H9 (cell line): Measurements from ENCODE around the gene MORN1. TPM values are rescaled to one million over a fixed set of nuclear protein-coding genes. Genes with fewer than 3 reads are reported as not detected.
A peak's percentile ranks its signal among the peaks of the same experiment; 100 is the strongest.

ENCODE experiments used
- DNase-seq: peaks from one replicate; pipeline ENCODE4 v3.0.0-alpha.2; 2017
- H2AFZ ChIP-seq: one replicate; pipeline ENCODE4 v1.6.1; 2013; ENCODE audit warnings: mild to moderate bottlenecking, low read length, control low read depth, moderate library complexity
- H2AK5ac ChIP-seq: 2 replicates; pipeline ENCODE4 v1.6.1; 2013; ENCODE audit warnings: low read length, control low read depth, mixed read lengths; ENCODE audit not compliant: insufficient read length
- H2BK120ac ChIP-seq: one replicate; pipeline ENCODE4 v1.6.1; 2013; ENCODE audit warnings: low read depth, mild to moderate bottlenecking, low read length, control low read depth, inconsistent platforms; ENCODE audit not compliant: poor library complexity, severe bottlenecking
- H2BK12ac ChIP-seq: 2 replicates; pipeline ENCODE4 v1.6.1; 2013; ENCODE audit warnings: low read length, control low read depth, mixed read lengths, low read depth; ENCODE audit not compliant: insufficient read length
- H2BK15ac ChIP-seq: 2 replicates; pipeline ENCODE4 v1.6.1; 2013; ENCODE audit warnings: low read depth, low read length, control low read depth
- H2BK20ac ChIP-seq: one replicate; pipeline ENCODE4 v1.6.1; 2013; ENCODE audit warnings: low read depth, mild to moderate bottlenecking, low read length, control low read depth, inconsistent platforms; ENCODE audit not compliant: poor library complexity, severe bottlenecking
- H2BK5ac ChIP-seq: 2 replicates; pipeline ENCODE4 v1.6.1; 2013; ENCODE audit warnings: low read length, control low read depth, mixed read lengths; ENCODE audit not compliant: insufficient read length
- H3K14ac ChIP-seq: 2 replicates; pipeline ENCODE4 v1.6.1; 2013; ENCODE audit warnings: low read length, control low read depth; ENCODE audit not compliant: insufficient read depth
- H3K18ac ChIP-seq: 2 replicates; pipeline ENCODE4 v1.6.1; 2013; ENCODE audit warnings: low read depth, mild to moderate bottlenecking, mixed read lengths, low read length, control low read depth; ENCODE audit not compliant: insufficient read length
- H3K23ac ChIP-seq: 2 replicates; pipeline ENCODE4 v1.6.1; 2013; ENCODE audit warnings: low read length, control low read depth, mixed read lengths, low read depth; ENCODE audit not compliant: insufficient read length
- H3K23me2 ChIP-seq: 2 replicates; pipeline ENCODE4 v1.6.1; 2013; ENCODE audit warnings: low read depth, mild to moderate bottlenecking, mixed read lengths, low read length, control low read depth; ENCODE audit not compliant: insufficient read length, poor library complexity, severe bottlenecking
- H3K27ac ChIP-seq: 2 replicates; pipeline ENCODE4 v1.5.1; 2013; ENCODE audit warnings: low read length, control low read depth, mixed read lengths, low read depth; ENCODE audit not compliant: insufficient read length
- H3K27me3 ChIP-seq: 2 replicates; pipeline ENCODE4 v1.6.1; 2013; ENCODE audit warnings: low read length, control low read depth, inconsistent platforms; ENCODE audit not compliant: insufficient read depth
- H3K4ac ChIP-seq: 2 replicates; pipeline ENCODE4 v1.6.1; 2013; ENCODE audit warnings: low read depth, mild to moderate bottlenecking, control low read depth, inconsistent platforms, low read length, moderate library complexity
- H3K4me1 ChIP-seq: 2 replicates; pipeline ENCODE4 v1.6.1; 2013; ENCODE audit warnings: low read length, control low read depth, inconsistent platforms; ENCODE audit not compliant: insufficient read depth
- H3K4me2 ChIP-seq: 2 replicates; pipeline ENCODE4 v1.6.1; 2013; ENCODE audit warnings: low read length, control low read depth, mixed read lengths; ENCODE audit not compliant: insufficient read length, insufficient read depth
- H3K56ac ChIP-seq: 2 replicates; pipeline ENCODE4 v1.6.1; 2013; ENCODE audit warnings: low read depth, mild to moderate bottlenecking, mixed read lengths, low read length, control low read depth; ENCODE audit not compliant: insufficient read length
- H3K79me1 ChIP-seq: 2 replicates; pipeline ENCODE4 v1.6.1; 2013; ENCODE audit warnings: low read depth, mild to moderate bottlenecking, moderate library complexity, low read length, control low read depth, inconsistent platforms; ENCODE audit not compliant: insufficient read depth, poor library complexity, severe bottlenecking
- H3K79me2 ChIP-seq: 2 replicates; pipeline ENCODE4 v1.6.1; 2013; ENCODE audit warnings: low read length, control low read depth, inconsistent platforms; ENCODE audit not compliant: insufficient read depth
- H3K9ac ChIP-seq: 2 replicates; pipeline ENCODE4 v1.6.1; 2013; ENCODE audit warnings: low read length, control low read depth, mixed read lengths; ENCODE audit not compliant: insufficient read length; ENCODE audit errors: extremely low read depth
- H3K9me3 ChIP-seq: one replicate; pipeline ENCODE4 v1.6.1; 2013; ENCODE audit warnings: low read depth, low read length, inconsistent platforms; ENCODE audit not compliant: control insufficient read depth
- H3T11ph ChIP-seq: one replicate; pipeline ENCODE4 v1.6.1; 2013; ENCODE audit warnings: mild to moderate bottlenecking, low read length, control low read depth, inconsistent platforms
- H4K20me1 ChIP-seq: one replicate; pipeline ENCODE4 v1.6.1; 2013; ENCODE audit not compliant: control insufficient read depth, insufficient read length, insufficient read depth
- H4K5ac ChIP-seq: 2 replicates; pipeline ENCODE4 v1.6.1; 2013; ENCODE audit warnings: low read depth, mild to moderate bottlenecking, mixed read lengths, low read length, control low read depth; ENCODE audit not compliant: insufficient read length
- H4K8ac ChIP-seq: replicated peaks from 2 replicates; pipeline ENCODE4 v1.6.1; 2013; ENCODE audit warnings: low read length, control low read depth, mixed read lengths, low read depth; ENCODE audit not compliant: insufficient read length
- H4K91ac ChIP-seq: 2 replicates; pipeline ENCODE4 v1.6.1; 2013; ENCODE audit warnings: low read depth, mild to moderate bottlenecking, moderate library complexity, mixed read lengths, low read length, control low read depth; ENCODE audit not compliant: insufficient read length
- H3K27ac Mint-ChIP-seq, 3 experiments: 2 replicates in 2 of 3; 3 replicates in 1 of 3; pipeline ENCODE4 v1.8.0; 2020 to 2021; ENCODE audit warnings: mixed read lengths in 3 of 3, mild to moderate bottlenecking in 1 of 3, moderate library complexity in 1 of 3
- H3K27me3 Mint-ChIP-seq: 2 replicates; pipeline ENCODE4 v1.8.0; 2021; ENCODE audit warnings: low read depth, mild to moderate bottlenecking, moderate library complexity, mixed read lengths
- H3K36me3 Mint-ChIP-seq, 3 experiments: 2 replicates in 2 of 3; 3 replicates in 1 of 3; pipeline ENCODE4 v1.8.0; 2020 to 2021; ENCODE audit warnings: low read depth in 3 of 3, mixed read lengths in 3 of 3; ENCODE audit not compliant: insufficient read depth in 1 of 3
- H3K4me1 Mint-ChIP-seq, 2 experiments: 2 replicates each; pipeline ENCODE4 v1.8.0; 2020; ENCODE audit warnings: mixed read lengths in 2 of 2
- H3K4me3 Mint-ChIP-seq, 2 experiments: 2 replicates in 1 of 2; 3 replicates in 1 of 2; pipeline ENCODE4 v1.8.0; 2020 to 2021; ENCODE audit warnings: mild to moderate bottlenecking in 2 of 2, mixed read lengths in 2 of 2, moderate library complexity in 1 of 2
- H3K9me3 Mint-ChIP-seq, 2 experiments: 2 replicates in 1 of 2; 3 replicates in 1 of 2; pipeline ENCODE4 v1.8.0; 2020; ENCODE audit warnings: mild to moderate bottlenecking in 2 of 2, mixed read lengths in 2 of 2, moderate library complexity in 1 of 2
- WGBS: extraction: QIAGEN DNeasy Blood & Tissue Kit; methylation state at CpG from one replicate; pipeline ENCODE4 v1.1.7; 2013; ENCODE audit warnings: missing lambda C conversion rate, low lambda C conversion rate, mixed read lengths; ENCODE audit not compliant: insufficient read length; ENCODE audit errors: extremely low coverage; 5-methylcytosine and 5-hydroxymethylcytosine counted together
- total RNA-seq: library from RNA; stranded (reverse); gene quantifications from 2 replicates; pipeline ENCODE4 v1.2.1, GENCODE V29; 2021
- TF ChIP-seq, protein P1 (sequence below): fragments of 200-600 bp; sonication (generic); conservative IDR thresholded peaks from 3 replicates; pipeline ENCODE4 v1.8.0; 2021; ENCODE audit warnings: antibody characterized with exemption, mild to moderate bottlenecking

Gene MORN1
- total RNA-seq, 1 experiment from 2014 or later, result 12.7 TPM

DNA sequence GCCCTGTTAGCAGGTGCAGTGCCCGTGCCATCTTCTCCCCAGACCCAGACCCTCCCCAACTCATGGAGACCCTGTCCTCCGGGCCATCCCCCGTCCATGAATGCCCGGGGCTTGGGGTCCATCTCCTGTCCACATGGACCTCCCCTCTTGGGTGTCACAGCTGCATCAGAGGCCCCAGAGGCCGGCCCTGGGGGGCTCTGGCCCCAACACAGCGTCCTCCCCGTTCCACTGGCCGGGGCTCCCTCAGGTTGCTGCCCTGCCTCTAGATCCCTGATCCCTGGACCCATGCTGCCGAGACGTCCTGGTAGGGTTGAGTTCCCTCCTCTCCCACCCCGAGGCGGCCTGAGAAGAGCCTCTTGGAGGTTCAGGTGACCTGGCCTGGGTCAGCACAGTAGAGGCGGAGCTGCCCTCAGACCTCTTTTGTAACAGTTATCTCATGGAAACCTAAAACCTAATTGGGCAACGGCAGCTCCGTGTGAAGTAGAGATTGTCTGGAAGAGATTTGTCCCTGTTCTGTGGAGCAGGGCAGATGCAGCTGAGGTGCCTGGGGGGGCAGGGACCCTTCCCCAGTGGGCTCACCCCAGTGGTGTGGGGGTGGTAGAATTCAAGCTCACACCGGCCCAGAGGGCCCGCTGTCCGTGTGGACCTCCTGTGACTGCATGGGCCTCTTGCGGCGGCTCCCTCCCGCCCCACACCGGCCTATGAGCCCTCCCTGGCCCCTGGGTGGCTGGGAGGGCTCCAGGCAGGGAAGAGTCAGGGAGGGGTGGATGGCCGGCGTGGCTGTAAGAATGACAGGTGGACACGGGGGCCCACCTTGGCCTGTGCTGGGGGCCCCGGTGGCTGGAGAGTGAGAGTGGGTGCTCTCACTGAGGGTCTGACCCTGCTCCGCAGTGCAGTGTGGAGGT is 107.1 kb downstream of the MORN1 start:
- no peak overlapping the region for H2BK15ac ChIP-seq
- Mint-ChIP-seq H3K36me3 (peaks cover 6 to 13% (median 9%) of the 10 kb centered on the region in 3 experiments; a peak in 5 of 7 replicates), H3K4me1 (peaks cover 10 to 21% of the 10 kb centered on the region in 2 experiments), H3K4me3 (no peak overlapping the region), H3K9me3 (peaks cover 3 to 4% of the 10 kb centered on the region in 2 experiments; a peak in 4 of 5 replicates), H3K27me3 (no peaks in the 10 kb centered on the region), H3K27ac (peak overlapping the region; percentile 86 to 95 (median 88); a peak in 5 of 7 replicates)
- H4K91ac ChIP-seq, result no peak overlapping the region
- TF ChIP-seq, protein P1, sequence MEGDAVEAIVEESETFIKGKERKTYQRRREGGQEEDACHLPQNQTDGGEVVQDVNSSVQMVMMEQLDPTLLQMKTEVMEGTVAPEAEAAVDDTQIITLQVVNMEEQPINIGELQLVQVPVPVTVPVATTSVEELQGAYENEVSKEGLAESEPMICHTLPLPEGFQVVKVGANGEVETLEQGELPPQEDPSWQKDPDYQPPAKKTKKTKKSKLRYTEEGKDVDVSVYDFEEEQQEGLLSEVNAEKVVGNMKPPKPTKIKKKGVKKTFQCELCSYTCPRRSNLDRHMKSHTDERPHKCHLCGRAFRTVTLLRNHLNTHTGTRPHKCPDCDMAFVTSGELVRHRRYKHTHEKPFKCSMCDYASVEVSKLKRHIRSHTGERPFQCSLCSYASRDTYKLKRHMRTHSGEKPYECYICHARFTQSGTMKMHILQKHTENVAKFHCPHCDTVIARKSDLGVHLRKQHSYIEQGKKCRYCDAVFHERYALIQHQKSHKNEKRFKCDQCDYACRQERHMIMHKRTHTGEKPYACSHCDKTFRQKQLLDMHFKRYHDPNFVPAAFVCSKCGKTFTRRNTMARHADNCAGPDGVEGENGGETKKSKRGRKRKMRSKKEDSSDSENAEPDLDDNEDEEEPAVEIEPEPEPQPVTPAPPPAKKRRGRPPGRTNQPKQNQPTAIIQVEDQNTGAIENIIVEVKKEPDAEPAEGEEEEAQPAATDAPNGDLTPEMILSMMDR, result no peak
- no peaks in the 10 kb centered on the region; the same call in 1 of the 2 replicates for H3K4me1 ChIP-seq
- H3K27me3 ChIP-seq, result no peaks in the 10 kb centered on the region
- no peak overlapping the region for H3T11ph ChIP-seq
- peaks cover 5% of the 10 kb centered on the region for H3K79me1 ChIP-seq
- peaks cover 18% of the 10 kb centered on the region; the same call in 1 of the 2 replicates for H3K79me2 ChIP-seq
- no peak overlapping the region for H4K5ac ChIP-seq
- no peak for DNase-seq
- no peak overlapping the region for H4K8ac ChIP-seq
- no peaks in the 10 kb centered on the region for H4K20me1 ChIP-seq
- H3K9me3 ChIP-seq, result no peaks in the 10 kb centered on the region
- H3K27ac ChIP-seq, result no peak overlapping the region
- H3K4me2 ChIP-seq, result no peak overlapping the region
- no peak overlapping the region for H3K56ac ChIP-seq
- H2AFZ ChIP-seq, result no peak overlapping the region
- H2BK20ac ChIP-seq, result no peak overlapping the region
- no peak overlapping the region for H3K23ac ChIP-seq
- no peak overlapping the region for H3K18ac ChIP-seq
- WGBS, result no CpG with 5 or more reads among the region's 27 CpGs
- no peak overlapping the region for H2BK5ac ChIP-seq
- no peaks in the 10 kb centered on the region for H3K23me2 ChIP-seq
- H2AK5ac ChIP-seq, result no peak overlapping the region
- H3K14ac ChIP-seq, result no peak overlapping the region; the same call in 1 of the 2 replicates
- no peak overlapping the region for H3K9ac ChIP-seq
- no peak overlapping the region; the same call in 1 of the 2 replicates for H3K4ac ChIP-seq
- no peak overlapping the region for H2BK120ac ChIP-seq
- H2BK12ac ChIP-seq, result no peak overlapping the region
